Body of pancreas (tissue), 4 donors: Measurements from ENCODE around the gene RNF125.

Experiments
- CTCF ChIP-seq, 7 experiments: fragments of 450-650 bp in 4 of 7; fragments of 200-600 bp in 3 of 7; sonication (generic) in 3 of 7; IDR thresholded peaks; one replicate each; pipeline ENCODE4 v1.5.1; 2016 to 2019; ENCODE audit warnings: antibody characterized with exemption in 7 of 7
- POLR2A ChIP-seq, 3 donors: fragments of 450-650 bp; IDR thresholded peaks; one replicate each; pipeline ENCODE4 v1.6.1; 2016; ENCODE audit warnings: antibody characterized with exemption in 3 of 3, mild to moderate bottlenecking in 2 of 3

- TF ChIP-seq CTCF (IDR thresholded peaks at IDR 0.05) (no peak), POLR2A (IDR thresholded peaks at IDR 0.05) (no peak)
Measured at GRCh38 chr18:32114293-32114942, 95.8 kb downstream of the RNF125 start.
